Endothelial cell of umbilical vein (primary cell): ENCODE measurements around the gene COQ6. TPM values are rescaled to one million over a fixed set of nuclear protein-coding genes. Genes with fewer than 3 reads are reported as not detected.

Experiments used
- BruUV-seq: library from RNA; stranded (reverse); fragments of 400-500 nt; replicated peaks from 2 replicates; lab custom pipeline; 2021; lab: Mats Ljungman, UMichigan
- CTCF ChIA-PET: fragments of 300-600, 350-600 bp; sonication (Branson Sonifier 250); formaldehyde crosslinking; loops from one replicate; lab custom pipeline; 2021; ENCODE audit warnings: antibody characterized with exemption, inconsistent platforms; lab: Charles Lee
- POLR2A ChIA-PET: fragments of 300-600, 350-600 bp; sonication (Branson Sonifier 250); formaldehyde crosslinking; loops from one replicate; lab custom pipeline; 2021; ENCODE audit warnings: antibody characterized with exemption, inconsistent platforms; lab: Charles Lee
- DNase-seq: peaks from one replicate; pipeline ENCODE4 v3.0.0-alpha.2; 2011; ENCODE audit warnings: low read depth, low spot score
- FAIRE-seq: peaks from 2 replicates; lab custom pipeline; 2011; peaks lifted over from hg19 to GRCh38; lab: Jason Lieb, UNC
- H2AFZ ChIP-seq: 2 replicates; pipeline ENCODE4 v1.6.0; 2012; ENCODE audit warnings: low read depth, low read length, control low read depth, inconsistent platforms
- H3K27ac ChIP-seq: 2 replicates; pipeline ENCODE4 v1.5.1; 2011; ENCODE audit warnings: low read depth, mild to moderate bottlenecking, control low read depth, low read length, moderate library complexity; ENCODE audit not compliant: insufficient read depth
- H3K27me3 ChIP-seq, 2 experiments: 2 replicates each; pipeline versions ENCODE4 v1.6.0 to v1.6.1; 2011; ENCODE audit warnings: low read length in 2 of 2, mixed read lengths in 1 of 2; ENCODE audit not compliant: control insufficient read depth in 2 of 2, insufficient read depth in 2 of 2
- H3K36me3 ChIP-seq, 2 experiments: 2 replicates in 1 of 2; 3 replicates in 1 of 2; pipeline ENCODE4 v1.5.1; 2011; ENCODE audit warnings: low read length in 2 of 2, mild to moderate bottlenecking in 1 of 2, moderate library complexity in 1 of 2; ENCODE audit not compliant: control insufficient read depth in 2 of 2, insufficient read depth in 2 of 2; ENCODE audit errors: extremely low read depth in 1 of 2
- H3K4me1 ChIP-seq: 3 replicates; pipeline ENCODE4 v1.5.1; 2011; ENCODE audit warnings: mild to moderate bottlenecking, low read length; ENCODE audit not compliant: control insufficient read depth, insufficient read depth; ENCODE audit errors: extremely low read depth
- H3K4me2 ChIP-seq: 2 replicates; pipeline ENCODE4 v1.6.1; 2011; ENCODE audit warnings: low read length, control low read depth, mixed read lengths; ENCODE audit not compliant: insufficient read depth
- H3K4me3 ChIP-seq, 3 experiments: fragments of 200-600 bp in 1 of 3; sonication (generic), shearing (Covaris generic) in 1 of 3; replicated peaks in 1 of 3; 2 replicates each; pipeline ENCODE4 v1.5.1; 2011 to 2016; ENCODE audit warnings: control low read depth in 3 of 3, low read length in 3 of 3, mild to moderate bottlenecking in 2 of 3, inconsistent platforms in 1 of 3, low read depth in 1 of 3, moderate library complexity in 1 of 3; ENCODE audit not compliant: insufficient read depth in 1 of 3
- H3K79me2 ChIP-seq: 2 replicates; pipeline ENCODE4 v1.6.0; 2012; ENCODE audit warnings: low read length, inconsistent platforms; ENCODE audit not compliant: control insufficient read depth, insufficient read depth
- H3K9ac ChIP-seq: replicated peaks from 2 replicates; pipeline ENCODE3; 2011; ENCODE audit warnings: low read length, control low read depth; ENCODE audit not compliant: insufficient read depth; ENCODE audit errors: extremely low read depth
- H3K9me1 ChIP-seq: replicated peaks from 3 replicates; pipeline ENCODE4 v1.6.0; 2011; ENCODE audit warnings: mild to moderate bottlenecking, low read length; ENCODE audit not compliant: control insufficient read depth, insufficient read depth; ENCODE audit errors: extremely low read depth
- H3K9me3 ChIP-seq: replicated peaks from 2 replicates; pipeline ENCODE4 v1.5.1; 2012; ENCODE audit warnings: low read length, inconsistent platforms; ENCODE audit not compliant: control insufficient read depth, insufficient read depth
- H4K20me1 ChIP-seq: replicated peaks from 2 replicates; pipeline ENCODE3; 2011; ENCODE audit warnings: mild to moderate bottlenecking, low read length; ENCODE audit not compliant: control insufficient read depth, insufficient read depth; ENCODE audit errors: extremely low read depth
- CTCF ChIP-seq, 2 donors: IDR thresholded peaks; 1 replicate in 1 of 2; 2 replicates in 1 of 2; pipeline ENCODE4 v1.5.1; 2011; ENCODE audit warnings: low read length in 2 of 2, mild to moderate bottlenecking in 2 of 2, moderate library complexity in 2 of 2, control low read depth in 1 of 2, inconsistent platforms in 1 of 2, low read depth in 1 of 2; ENCODE audit not compliant: insufficient read depth in 1 of 2; ENCODE audit errors: extremely low read depth in 1 of 2
- EZH2 ChIP-seq: IDR thresholded peaks from 2 replicates; pipeline ENCODE4 v1.6.1; 2012; ENCODE audit warnings: borderline replicate concordance, low read depth, mild to moderate bottlenecking, moderate library complexity, low read length, inconsistent platforms; ENCODE audit not compliant: severe bottlenecking
- FOS ChIP-seq: IDR thresholded peaks from 2 replicates; pipeline ENCODE4 v1.6.1; 2011; ENCODE audit warnings: mild to moderate bottlenecking, low read length, moderate library complexity, borderline replicate concordance; ENCODE audit not compliant: insufficient read depth
- GATA2 ChIP-seq: IDR thresholded peaks from 2 replicates; pipeline ENCODE4 v1.7.0; 2011; ENCODE audit warnings: low read depth, mild to moderate bottlenecking, moderate library complexity, mixed read lengths, low read length; ENCODE audit not compliant: insufficient read length, insufficient read depth
- JUN ChIP-seq: IDR thresholded peaks from 2 replicates; pipeline ENCODE4 v1.6.1; 2011; ENCODE audit warnings: borderline replicate concordance, low read depth; ENCODE audit not compliant: insufficient read length, insufficient read depth
- MAX ChIP-seq: IDR thresholded peaks from 2 replicates; pipeline ENCODE4 v1.6.1; 2011; ENCODE audit not compliant: insufficient read depth, insufficient read length
- MYC ChIP-seq: IDR thresholded peaks from one replicate; pipeline ENCODE4 v1.6.1; 2011; ENCODE audit warnings: mild to moderate bottlenecking, low read depth, low read length
- POLR2A ChIP-seq: IDR thresholded peaks from 2 replicates; pipeline ENCODE4 v1.6.1; 2012; ENCODE audit warnings: low read depth, mild to moderate bottlenecking, control low read depth, low read length
- POLR2AphosphoS5 ChIP-seq: IDR thresholded peaks from 2 replicates; pipeline ENCODE4 v1.6.1; 2012; ENCODE audit warnings: low read depth, mild to moderate bottlenecking, control low read depth, low read length, moderate library complexity; ENCODE audit not compliant: insufficient read depth
- dilution Hi-C: fragments of 300-500 bp; cut with MboI; formaldehyde crosslinking; loops from one replicate; pipeline ENCODE4 v1.15.0; 2019; ENCODE audit warnings: low sequenced_read_pairs; ENCODE audit not compliant: extremely low pct_ligation_motif_present
- intact Hi-C: fragments of 100-400 bp; cut with micrococcal nuclease; formaldehyde crosslinking; loops from one replicate; pipeline ENCODE4 v1.10.0; 2022
- polyA plus RNA-seq, 4 experiments: library from polyadenylated mRNA; depleted of rRNA in 3 of 4; stranded (reverse) in 3 of 4; unstranded in 1 of 4; fragments of >200 nt; gene quantifications; 2 replicates each; pipeline versions ENCODE4 v1.2.1 to v1.2.3, GENCODE V29; 2011 to 2012; ENCODE audit warnings: missing spikeins in 1 of 4
- total RNA-seq: library from RNA; stranded (reverse); gene quantifications from 2 replicates; pipeline ENCODE4 v1.2.3, GENCODE V29; 2021

Gene COQ6
- total and polyA plus RNA-seq, 2 donors (not counting 3 experiments of a cell fraction or from before 2014, with no cell fraction given): 20.7 to 35.3 TPM

GRCh38 chr14:73945159-73945670 lies 4.9 kb upstream of the COQ6 start:
- ChIA-PET CTCF (interaction anchor here (4.0 kb wide), 1 partner anchor 9 kb away, joined by 20 read pairs; no protein-coding TSS in a partner anchor), POLR2A (no interaction called here)
- Histone ChIP-seq H3K4me2 (no peak overlapping the region), H3K9ac (no peak overlapping the region), H3K79me2 (no peaks in the 10 kb centered on the region), H3K27ac (no peak overlapping the region), H3K9me3 (no peaks in the 10 kb centered on the region), H3K4me1 (no peaks in the 10 kb centered on the region), H3K27me3 (no peaks in the 10 kb centered on the region), H2AFZ (no peak overlapping the region), H3K9me1 (no peaks in the 10 kb centered on the region), H3K4me3 (no peak overlapping the region), H4K20me1 (no peaks in the 10 kb centered on the region), H3K36me3 (peaks cover 0 to 14% of the 10 kb centered on the region in 2 experiments)
- DNase-seq (no peak), FAIRE-seq (peak; percentile 55)
- no TSS peak for BruUV-seq
- TF ChIP-seq MYC (no peak), POLR2A (no peak), JUN (no peak), CTCF (IDR thresholded peaks at IDR 0.05; ENCODE audit: extremely low read depth in 1 of 2, insufficient read depth in 1 of 2, low read depth in 1 of 2, low read length in 2 of 2) (no peak), GATA2 (no peak), MAX (no peak), EZH2 (no peak), FOS (no peak), POLR2AphosphoS5 (no peak)
- intact Hi-C loops (no loop called here), dilution Hi-C loops (no loop called here)
